Neural progenitor cell (in vitro differentiated cells): Measurements from ENCODE around the gene PUSL1.

Experiments
- EZH2phosphoT487 ChIP-seq: fragments of 200-600 bp; sonication (generic); IDR thresholded peaks from 2 replicates; pipeline ENCODE4 v1.6.1; 2017; ENCODE audit warnings: antibody characterized with exemption
- TF ChIP-seq, protein P1 (sequence below): fragments of 200-600 bp; sonication (generic); IDR thresholded peaks from 2 replicates; pipeline ENCODE4 v1.5.1; 2017; ENCODE audit warnings: antibody characterized with exemption, mild to moderate bottlenecking

- TF ChIP-seq, protein P1, sequence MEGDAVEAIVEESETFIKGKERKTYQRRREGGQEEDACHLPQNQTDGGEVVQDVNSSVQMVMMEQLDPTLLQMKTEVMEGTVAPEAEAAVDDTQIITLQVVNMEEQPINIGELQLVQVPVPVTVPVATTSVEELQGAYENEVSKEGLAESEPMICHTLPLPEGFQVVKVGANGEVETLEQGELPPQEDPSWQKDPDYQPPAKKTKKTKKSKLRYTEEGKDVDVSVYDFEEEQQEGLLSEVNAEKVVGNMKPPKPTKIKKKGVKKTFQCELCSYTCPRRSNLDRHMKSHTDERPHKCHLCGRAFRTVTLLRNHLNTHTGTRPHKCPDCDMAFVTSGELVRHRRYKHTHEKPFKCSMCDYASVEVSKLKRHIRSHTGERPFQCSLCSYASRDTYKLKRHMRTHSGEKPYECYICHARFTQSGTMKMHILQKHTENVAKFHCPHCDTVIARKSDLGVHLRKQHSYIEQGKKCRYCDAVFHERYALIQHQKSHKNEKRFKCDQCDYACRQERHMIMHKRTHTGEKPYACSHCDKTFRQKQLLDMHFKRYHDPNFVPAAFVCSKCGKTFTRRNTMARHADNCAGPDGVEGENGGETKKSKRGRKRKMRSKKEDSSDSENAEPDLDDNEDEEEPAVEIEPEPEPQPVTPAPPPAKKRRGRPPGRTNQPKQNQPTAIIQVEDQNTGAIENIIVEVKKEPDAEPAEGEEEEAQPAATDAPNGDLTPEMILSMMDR, result no peak
- TF ChIP-seq EZH2phosphoT487, result no peak
Measured at GRCh38 chr1:1260843-1261560, 47.4 kb upstream of the PUSL1 start.
